Activated CD8-positive, alpha-beta memory T cell treated with anti-CD3 and anti-CD28 coated beads, Interleukin-2, amount 10 ng/mL, durations not matched to agents 7 days and 5 days (primary cell): Measurements from ENCODE around the gene KIAA1614. TPM values are rescaled to one million over a fixed set of nuclear protein-coding genes. Genes with fewer than 3 reads are reported as not detected.

ENCODE experiments used
- ATAC-seq: fragments of 150-1000 bp; cut with Tn5 transposase; one replicate; pipeline ENCODE4 v1.10.0; 2021; ENCODE audit warnings: moderate library complexity
- CTCF ChIA-PET: fragments of 350-600 bp; sonication (Branson Sonifier 250); formaldehyde crosslinking; loops from one replicate; lab custom pipeline; 2021; ENCODE audit warnings: antibody characterized with exemption; lab: Charles Lee
- DNase-seq: peaks from one replicate; pipeline ENCODE4 v3.0.0-alpha.2; 2020
- H3K27ac Mint-ChIP-seq: one replicate; pipeline ENCODE4 v1.8.0; 2021; ENCODE audit warnings: mild to moderate bottlenecking, mixed read lengths
- H3K27me3 Mint-ChIP-seq: one replicate; pipeline ENCODE4 v1.8.0; 2021; ENCODE audit warnings: mixed read lengths
- H3K36me3 Mint-ChIP-seq: one replicate; pipeline ENCODE4 v1.8.0; 2021; ENCODE audit warnings: mild to moderate bottlenecking, mixed read lengths
- H3K4me1 Mint-ChIP-seq: one replicate; pipeline ENCODE4 v1.8.0; 2021; ENCODE audit warnings: mixed read lengths
- H3K4me3 Mint-ChIP-seq: one replicate; pipeline ENCODE4 v1.8.0; 2021; ENCODE audit warnings: mild to moderate bottlenecking, moderate library complexity, mixed read lengths
- H3K9me3 Mint-ChIP-seq: one replicate; pipeline ENCODE4 v1.8.0; 2022; ENCODE audit warnings: low read depth, mixed read lengths
- total RNA-seq, 2 experiments: library from RNA; stranded (reverse); gene quantifications; one replicate each; pipeline ENCODE4 v1.2.3, GENCODE V29; 2021

Gene KIAA1614
- total RNA-seq, 2 experiments from 2014 or later, result 0.07 to 0.12 TPM

- ATAC-seq, result no peak
- Mint-ChIP-seq H3K27ac (no peak overlapping the region), H3K4me1 (no peaks in the 10 kb centered on the region), H3K9me3 (no peaks in the 10 kb centered on the region), H3K27me3 (peaks cover 7% of the 10 kb centered on the region), H3K4me3 (no peak overlapping the region), H3K36me3 (no peaks in the 10 kb centered on the region)
- CTCF ChIA-PET, result interaction anchor here (1.0 kb wide), 1 partner anchor 23 kb away, joined by 4 read pairs; no protein-coding TSS in a partner anchor
- DNase-seq, result no peak
Observed at GRCh38 chr1:180923021-180923841, 10.5 kb downstream of the KIAA1614 start.

GRCh38 chr1:180923887-180924286, 11.2 kb downstream of the KIAA1614 start:
- DNase-seq, result no peak
- H3K4me1 Mint-ChIP-seq, result no peaks in the 10 kb centered on the region
- peaks cover 7% of the 10 kb centered on the region for H3K27me3 Mint-ChIP-seq
- CTCF ChIA-PET, result no interaction called here
- H3K9me3 Mint-ChIP-seq, result no peaks in the 10 kb centered on the region
- H3K4me3 Mint-ChIP-seq, result no peak overlapping the region
- no peaks in the 10 kb centered on the region for H3K36me3 Mint-ChIP-seq
- no peak overlapping the region for H3K27ac Mint-ChIP-seq
- ATAC-seq, result no peak

GRCh38 chr1:180924939-180925338, 12.2 kb downstream of the KIAA1614 start:
- H3K27me3 Mint-ChIP-seq, result peaks cover 7% of the 10 kb centered on the region
- no peak for DNase-seq
- H3K9me3 Mint-ChIP-seq, result no peaks in the 10 kb centered on the region
- no peak overlapping the region for H3K27ac Mint-ChIP-seq
- no peak overlapping the region for H3K4me3 Mint-ChIP-seq
- no peaks in the 10 kb centered on the region for H3K4me1 Mint-ChIP-seq
- ATAC-seq, result no peak
- CTCF ChIA-PET, result interaction anchor here (1.3 to 1.4 kb wide), 2 partner anchors 43 to 217 kb away, joined by 4 to 5 read pairs; no protein-coding TSS in a partner anchor
- no peaks in the 10 kb centered on the region for H3K36me3 Mint-ChIP-seq

- no peak overlapping the region for H3K4me3 Mint-ChIP-seq
- H3K27me3 Mint-ChIP-seq, result peaks cover 7% of the 10 kb centered on the region
- no peaks in the 10 kb centered on the region for H3K9me3 Mint-ChIP-seq
- H3K4me1 Mint-ChIP-seq, result no peaks in the 10 kb centered on the region
- DNase-seq (no peak), ATAC-seq (no peak)
- no peak overlapping the region for H3K27ac Mint-ChIP-seq
- H3K36me3 Mint-ChIP-seq, result no peaks in the 10 kb centered on the region
- CTCF ChIA-PET, result interaction anchor here (1.3 to 1.4 kb wide), 2 partner anchors 44 to 216 kb away, joined by 4 to 5 read pairs; no protein-coding TSS in a partner anchor
Observed at GRCh38 chr1:180925471-180926051, 12.9 kb downstream of the KIAA1614 start.

GRCh38 chr1:180926164-180926981, 13.7 kb downstream of the KIAA1614 start:
- peaks cover 7% of the 10 kb centered on the region for H3K27me3 Mint-ChIP-seq
- DNase-seq (no peak), ATAC-seq (no peak)
- H3K4me1 Mint-ChIP-seq, result no peaks in the 10 kb centered on the region
- H3K27ac Mint-ChIP-seq, result no peak overlapping the region
- H3K4me3 Mint-ChIP-seq, result no peak overlapping the region
- no peaks in the 10 kb centered on the region for H3K9me3 Mint-ChIP-seq
- H3K36me3 Mint-ChIP-seq, result no peaks in the 10 kb centered on the region
- CTCF ChIA-PET, result interaction anchor here (1.3 to 1.4 kb wide), 2 partner anchors 45 to 215 kb away, joined by 4 to 5 read pairs; no protein-coding TSS in a partner anchor

- Mint-ChIP-seq H3K4me3 (no peak overlapping the region), H3K36me3 (no peaks in the 10 kb centered on the region), H3K9me3 (no peaks in the 10 kb centered on the region), H3K27ac (no peak overlapping the region), H3K4me1 (no peaks in the 10 kb centered on the region), H3K27me3 (peaks cover 7% of the 10 kb centered on the region)
- ATAC-seq (no peak), DNase-seq (no peak)
- CTCF ChIA-PET, result no interaction called here
Observed at GRCh38 chr1:180927348-180927747, 14.7 kb downstream of the KIAA1614 start.

GRCh38 chr1:180927841-180928240, 15.1 kb downstream of the KIAA1614 start:
- Mint-ChIP-seq H3K36me3 (no peaks in the 10 kb centered on the region), H3K27ac (no peak overlapping the region), H3K4me3 (no peak overlapping the region), H3K27me3 (peaks cover 7% of the 10 kb centered on the region), H3K9me3 (no peaks in the 10 kb centered on the region), H3K4me1 (no peaks in the 10 kb centered on the region)
- DNase-seq (no peak), ATAC-seq (no peak)
- CTCF ChIA-PET, result no interaction called here

GRCh38 chr1:180928331-180929230, 15.9 kb downstream of the KIAA1614 start:
- DNase-seq (no peak), ATAC-seq (no peak)
- Mint-ChIP-seq H3K4me1 (no peaks in the 10 kb centered on the region), H3K9me3 (no peaks in the 10 kb centered on the region), H3K36me3 (no peaks in the 10 kb centered on the region), H3K27ac (no peak overlapping the region), H3K27me3 (peaks cover 3% of the 10 kb centered on the region), H3K4me3 (no peak overlapping the region)
- CTCF ChIA-PET, result no interaction called here

GRCh38 chr1:180929389-180929788, 16.7 kb downstream of the KIAA1614 start:
- no peak overlapping the region for H3K4me3 Mint-ChIP-seq
- CTCF ChIA-PET, result no interaction called here
- H3K4me1 Mint-ChIP-seq, result peaks cover under 1% of the 10 kb centered on the region
- H3K9me3 Mint-ChIP-seq, result no peaks in the 10 kb centered on the region
- H3K27ac Mint-ChIP-seq, result no peak overlapping the region
- H3K27me3 Mint-ChIP-seq, result no peaks in the 10 kb centered on the region
- no peak for DNase-seq
- H3K36me3 Mint-ChIP-seq, result no peaks in the 10 kb centered on the region
- ATAC-seq, result no peak

- Mint-ChIP-seq H3K9me3 (no peaks in the 10 kb centered on the region), H3K27me3 (no peaks in the 10 kb centered on the region)
- CTCF ChIA-PET, result no interaction called here
Observed at GRCh38 chr1:180930687-180931086, 18.0 kb downstream of the KIAA1614 start.

GRCh38 chr1:180931529-180931928, 18.8 kb downstream of the KIAA1614 start:
- CTCF ChIA-PET, result no interaction called here
- Mint-ChIP-seq H3K27ac (no peak overlapping the region), H3K4me3 (no peak overlapping the region), H3K27me3 (no peaks in the 10 kb centered on the region), H3K9me3 (no peaks in the 10 kb centered on the region), H3K4me1 (peaks cover 4% of the 10 kb centered on the region), H3K36me3 (no peaks in the 10 kb centered on the region)
- DNase-seq (no peak), ATAC-seq (no peak)

More at GRCh38 chr1:180930687-180931086, 18.0 kb downstream of the KIAA1614 start:
- H3K27ac Mint-ChIP-seq, result no peak overlapping the region
- ATAC-seq (no peak), DNase-seq (no peak)
- H3K36me3 Mint-ChIP-seq, result no peaks in the 10 kb centered on the region
- H3K4me1 Mint-ChIP-seq, result peaks cover 4% of the 10 kb centered on the region
- H3K4me3 Mint-ChIP-seq, result no peak overlapping the region

GRCh38 chr1:180932378-180932777, 19.7 kb downstream of the KIAA1614 start:
- no peaks in the 10 kb centered on the region for H3K36me3 Mint-ChIP-seq
- DNase-seq, result no peak
- CTCF ChIA-PET, result no interaction called here
- no peak overlapping the region for H3K4me3 Mint-ChIP-seq
- no peaks in the 10 kb centered on the region for H3K9me3 Mint-ChIP-seq
- no peak overlapping the region for H3K27ac Mint-ChIP-seq
- no peak for ATAC-seq
- H3K27me3 Mint-ChIP-seq, result no peaks in the 10 kb centered on the region
- H3K4me1 Mint-ChIP-seq, result peaks cover 5% of the 10 kb centered on the region
